PC-3 (cell line): ENCODE measurements around the gene FARP1. TPM values are rescaled to one million over a fixed set of nuclear protein-coding genes. Genes with fewer than 3 reads are reported as not detected.

Experiments
- ATAC-seq: fragments of 200-7000 bp; cut with Tn5 transposase; 2 replicates; pipeline ENCODE4 v1.9.1; 2020; ENCODE audit warnings: mild to moderate bottlenecking, moderate library complexity
- BruUV-seq: library from RNA; stranded (reverse); fragments of 400-500 nt; replicated peaks from 2 replicates; lab custom pipeline; 2021; lab: Mats Ljungman, UMichigan
- CTCF ChIA-PET: fragments of 300-600 bp; sonication (Branson Sonifier 250); formaldehyde crosslinking; loops from one replicate; lab custom pipeline; 2022; ENCODE audit warnings: antibody characterized with exemption; lab: Charles Lee
- POLR2A ChIA-PET: fragments of 300-600 bp; sonication (Branson Sonifier 250); formaldehyde crosslinking; loops from one replicate; lab custom pipeline; 2022; ENCODE audit warnings: antibody characterized with exemption; ENCODE audit not compliant: unreplicated experiment; lab: Charles Lee
- DNase-seq: peaks from one replicate; pipeline ENCODE4 v3.0.0-alpha.2; 2015
- H2AFZ ChIP-seq: fragments of 300-600 bp; sonication (generic); 2 replicates; pipeline ENCODE4 v1.6.0; 2016; ENCODE audit warnings: antibody characterized with exemption, low read length
- H3F3A ChIP-seq: fragments of 300-600 bp; sonication (generic); one replicate; pipeline ENCODE4 v1.6.0; 2017; ENCODE audit warnings: antibody characterized with exemption, low read length, control low read depth, mild to moderate bottlenecking; ENCODE audit not compliant: unreplicated experiment
- H3K27ac ChIP-seq: fragments of 300-600 bp; sonication (generic); 2 replicates; pipeline ENCODE4 v1.5.1; 2016; ENCODE audit warnings: mild to moderate bottlenecking, low read length
- H3K27me3 ChIP-seq: fragments of 300-600 bp; sonication (generic); 2 replicates; pipeline ENCODE4 v1.6.1; 2016; ENCODE audit warnings: low read length, mixed read lengths
- H3K36me3 ChIP-seq: fragments of 300-600 bp; sonication (generic); 2 replicates; pipeline ENCODE4 v1.6.1; 2016; ENCODE audit warnings: low read depth, mixed run types, low read length, mixed read lengths
- H3K4me1 ChIP-seq: fragments of 300-600 bp; sonication (generic); 2 replicates; pipeline ENCODE4 v1.5.1; 2016; ENCODE audit warnings: low read length; ENCODE audit not compliant: insufficient read depth
- H3K4me2 ChIP-seq: fragments of 300-600 bp; sonication (generic); 2 replicates; pipeline ENCODE4 v1.6.0; 2016; ENCODE audit warnings: low read length
- H3K4me3 ChIP-seq: fragments of 300-600 bp; sonication (generic); 2 replicates; pipeline ENCODE4 v1.5.1; 2016; ENCODE audit warnings: mild to moderate bottlenecking, low read length, mixed read lengths
- H3K79me2 ChIP-seq: fragments of 300-600 bp; sonication (generic); 2 replicates; pipeline ENCODE4 v1.6.1; 2017; ENCODE audit warnings: low read length, mixed read lengths
- H3K9ac ChIP-seq: fragments of 300-600 bp; sonication (generic); 2 replicates; pipeline ENCODE4 v1.6.0; 2016; ENCODE audit warnings: mild to moderate bottlenecking, low read length
- H3K9me2 ChIP-seq: fragments of 300-600 bp; sonication (generic); replicated peaks from 2 replicates; pipeline ENCODE4 v1.6.1; 2016; ENCODE audit warnings: mixed run types, low read length, mixed read lengths
- H3K9me3 ChIP-seq: fragments of 300-600 bp; sonication (generic); 2 replicates; pipeline ENCODE4 v1.6.1; 2016; ENCODE audit warnings: low read length, mixed read lengths
- H4K20me1 ChIP-seq: fragments of 300-600 bp; sonication (generic); 2 replicates; pipeline ENCODE4 v1.6.1; 2016; ENCODE audit warnings: low read length, mixed read lengths
- CTCF ChIP-seq: fragments of 300-600 bp; sonication (generic); conservative IDR thresholded peaks from 2 replicates; pipeline ENCODE4 v1.5.1; 2017; ENCODE audit warnings: antibody characterized with exemption, low read depth, mild to moderate bottlenecking, low read length
- EZH2 ChIP-seq: fragments of 300-600 bp; sonication (generic); IDR thresholded peaks from one replicate; pipeline ENCODE4 v1.6.1; 2017; ENCODE audit warnings: antibody characterized with exemption, mild to moderate bottlenecking, low read length; ENCODE audit not compliant: unreplicated experiment
- EZH2phosphoT487 ChIP-seq: fragments of 300-600 bp; sonication (generic); IDR thresholded peaks from 2 replicates; pipeline ENCODE4 v1.6.1; 2018; ENCODE audit warnings: mild to moderate bottlenecking, antibody characterized with exemption, low read length, borderline replicate concordance
- intact Hi-C: fragments of 100-400 bp; cut with micrococcal nuclease; formaldehyde crosslinking; loops from 2 replicates; pipeline ENCODE4 v1.9.0; 2023
- total RNA-seq: library from RNA; depleted of rRNA; stranded (reverse); fragments of >200 nt; gene quantifications from 2 replicates; pipeline ENCODE4 v1.2.3, GENCODE V29; 2014

FARP1 gene
- total RNA-seq, 1 experiment from 2014 or later, result 18.2 TPM

- H3K4me3 ChIP-seq, result no peak overlapping the region
- peak overlapping the region; percentile 56 for H3K27ac ChIP-seq
- H3K9me2 ChIP-seq, result no peaks in the 10 kb centered on the region
- peak overlapping the region; percentile 55; the same call in 1 of the 2 replicates for H3K4me2 ChIP-seq
- CTCF ChIA-PET, result no interaction called here
- DNase-seq, result no peak
- BruUV-seq, result no TSS peak
- H2AFZ ChIP-seq, result no peak overlapping the region
- no peak for TF ChIP-seq EZH2
- TF ChIP-seq EZH2phosphoT487, result no peak
- TF ChIP-seq CTCF, result no peak
- peaks cover 22% of the 10 kb centered on the region for H3K4me1 ChIP-seq
- peaks cover 10% of the 10 kb centered on the region; the same call in 1 of the 2 replicates for H3K79me2 ChIP-seq
- no peaks in the 10 kb centered on the region for H3K9me3 ChIP-seq
- H3K27me3 ChIP-seq, result no peaks in the 10 kb centered on the region
- 0 out of 2 replicates have a peak, but pooled peaks cover 3% of the 10 kb centered on the region for H4K20me1 ChIP-seq
- peaks cover 5% of the 10 kb centered on the region for H3F3A ChIP-seq
- POLR2A ChIA-PET, result no interaction called here
- H3K9ac ChIP-seq, result no peak overlapping the region
- no peaks in the 10 kb centered on the region for H3K36me3 ChIP-seq
- intact Hi-C loops, result no loop called here
- no peak for ATAC-seq
Observed at GRCh38 chr13:98233127-98233526, 90.2 kb downstream of the FARP1 start.

- no peak overlapping the region for H3K27ac ChIP-seq
- no peaks in the 10 kb centered on the region for H3K9me3 ChIP-seq
- no peak for TF ChIP-seq EZH2phosphoT487
- TF ChIP-seq CTCF, result no peak
- no peak for TF ChIP-seq EZH2
- H3F3A ChIP-seq, result peaks cover 5% of the 10 kb centered on the region
- H3K4me1 ChIP-seq, result peaks cover 13% of the 10 kb centered on the region
- ChIA-PET POLR2A (no interaction called here), CTCF (no interaction called here)
- ATAC-seq (no peak), DNase-seq (no peak)
- no TSS peak for BruUV-seq
- no peak overlapping the region for H3K4me3 ChIP-seq
- H3K9me2 ChIP-seq, result no peaks in the 10 kb centered on the region
- H3K79me2 ChIP-seq, result peaks cover 10% of the 10 kb centered on the region; the same call in 1 of the 2 replicates
- H3K4me2 ChIP-seq, result no peak overlapping the region
- H3K9ac ChIP-seq, result no peak overlapping the region
- H4K20me1 ChIP-seq, result 0 out of 2 replicates have a peak, but pooled peaks cover 3% of the 10 kb centered on the region
- intact Hi-C loops, result no loop called here
- no peak overlapping the region for H2AFZ ChIP-seq
- no peaks in the 10 kb centered on the region for H3K36me3 ChIP-seq
- no peaks in the 10 kb centered on the region for H3K27me3 ChIP-seq
Observed at GRCh38 chr13:98234348-98234747, 91.5 kb downstream of the FARP1 start.

DNA sequence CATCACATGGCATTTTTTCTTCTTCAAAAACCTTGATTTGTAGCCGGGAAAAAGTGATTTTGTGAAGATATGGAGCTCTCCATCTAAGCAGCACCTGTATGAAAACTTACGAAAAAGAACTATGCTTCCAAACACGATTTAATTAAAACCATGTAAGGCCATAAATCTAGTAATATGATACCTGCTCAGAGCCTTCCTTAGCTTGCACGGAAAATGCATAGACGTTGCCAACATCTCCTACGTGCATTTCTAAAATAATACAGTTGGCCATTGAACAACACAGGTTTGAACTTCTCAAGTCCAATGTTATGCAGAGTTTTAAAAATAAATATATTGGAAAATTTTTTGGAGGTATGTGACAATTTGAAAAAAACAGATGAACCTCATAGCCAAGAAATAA is 93.3 kb downstream of the FARP1 start:
- Histone ChIP-seq H3K36me3 (no peaks in the 10 kb centered on the region), H3K4me1 (peaks cover 13% of the 10 kb centered on the region), H3K79me2 (peaks cover 10% of the 10 kb centered on the region; the same call in 1 of the 2 replicates), H3K9ac (no peak overlapping the region), H3K9me3 (no peaks in the 10 kb centered on the region), H3K9me2 (no peaks in the 10 kb centered on the region), H3K27ac (no peak overlapping the region), H2AFZ (no peak overlapping the region), H3F3A (peaks cover 5% of the 10 kb centered on the region), H4K20me1 (0 out of 2 replicates have a peak, but pooled peaks cover 3% of the 10 kb centered on the region), H3K27me3 (no peaks in the 10 kb centered on the region), H3K4me3 (no peak overlapping the region), H3K4me2 (no peak overlapping the region)
- ChIA-PET CTCF (no interaction called here), POLR2A (no interaction called here)
- intact Hi-C loops, result no loop called here
- DNase-seq, result no peak
- TF ChIP-seq CTCF, result no peak
- no peak for TF ChIP-seq EZH2phosphoT487
- TF ChIP-seq EZH2, result no peak
- no TSS peak for BruUV-seq
- no peak for ATAC-seq
